ENCODE data around the gene CCDC187.

Gene CCDC187

GRCh38 chr9:136262671-136263178 is 41.2 kb downstream of the CCDC187 start:
- H3K4me1 ChIP-seq (ENCODE audit: control insufficient read depth, low read length) = peaks cover 10% of the 10 kb centered on the region
- H3K36me3 ChIP-seq (ENCODE audit: control insufficient read depth, low read length) = no peaks in the 10 kb centered on the region
- no peaks in the 10 kb centered on the region for H3K27me3 ChIP-seq (ENCODE audit: control insufficient read depth, low read length)
- H3K4me2 ChIP-seq (ENCODE audit: low read length) = no peak overlapping the region
- H4K20me1 ChIP-seq (ENCODE audit: control insufficient read depth, insufficient read depth, low read depth, low read length) = no peaks in the 10 kb centered on the region
- no peak overlapping the region for H3K27ac ChIP-seq (ENCODE audit: low read depth, low read length)
- no peak overlapping the region for H3K4me3 ChIP-seq (ENCODE audit: low read length)
- H3F3A ChIP-seq (ENCODE audit: control insufficient read depth, insufficient read depth) = no peaks in the 10 kb centered on the region
- H3K9me2 ChIP-seq (replicated peaks; ENCODE audit: control insufficient read depth, low read length) = no peaks in the 10 kb centered on the region
- H3K9me3 ChIP-seq (ENCODE audit: control insufficient read depth, insufficient read depth, low read length) = no peaks in the 10 kb centered on the region
- no peaks in the 10 kb centered on the region for H3K79me2 ChIP-seq (ENCODE audit: control insufficient read depth, low read length)
- TF ChIP-seq, protein P1, sequence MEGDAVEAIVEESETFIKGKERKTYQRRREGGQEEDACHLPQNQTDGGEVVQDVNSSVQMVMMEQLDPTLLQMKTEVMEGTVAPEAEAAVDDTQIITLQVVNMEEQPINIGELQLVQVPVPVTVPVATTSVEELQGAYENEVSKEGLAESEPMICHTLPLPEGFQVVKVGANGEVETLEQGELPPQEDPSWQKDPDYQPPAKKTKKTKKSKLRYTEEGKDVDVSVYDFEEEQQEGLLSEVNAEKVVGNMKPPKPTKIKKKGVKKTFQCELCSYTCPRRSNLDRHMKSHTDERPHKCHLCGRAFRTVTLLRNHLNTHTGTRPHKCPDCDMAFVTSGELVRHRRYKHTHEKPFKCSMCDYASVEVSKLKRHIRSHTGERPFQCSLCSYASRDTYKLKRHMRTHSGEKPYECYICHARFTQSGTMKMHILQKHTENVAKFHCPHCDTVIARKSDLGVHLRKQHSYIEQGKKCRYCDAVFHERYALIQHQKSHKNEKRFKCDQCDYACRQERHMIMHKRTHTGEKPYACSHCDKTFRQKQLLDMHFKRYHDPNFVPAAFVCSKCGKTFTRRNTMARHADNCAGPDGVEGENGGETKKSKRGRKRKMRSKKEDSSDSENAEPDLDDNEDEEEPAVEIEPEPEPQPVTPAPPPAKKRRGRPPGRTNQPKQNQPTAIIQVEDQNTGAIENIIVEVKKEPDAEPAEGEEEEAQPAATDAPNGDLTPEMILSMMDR (IDR thresholded peaks at IDR 0.05; ENCODE audit: low read depth, low read length, poor library complexity, severe bottlenecking) = no peak
- no peak for TF ChIP-seq EZH2phosphoT487 (IDR thresholded peaks at IDR 0.05; ENCODE audit: borderline replicate concordance, low read length)

GRCh38 chr9:136261686-136262430 is 42.0 kb downstream of the CCDC187 start:
- H3K27ac ChIP-seq (ENCODE audit: low read depth, low read length) = no peak overlapping the region
- H3K79me2 ChIP-seq (ENCODE audit: control insufficient read depth, low read length) = no peaks in the 10 kb centered on the region
- H3K9me3 ChIP-seq (ENCODE audit: control insufficient read depth, insufficient read depth, low read length) = no peaks in the 10 kb centered on the region
- H3K9me2 ChIP-seq (replicated peaks; ENCODE audit: control insufficient read depth, low read length) = no peaks in the 10 kb centered on the region
- H3K27me3 ChIP-seq (ENCODE audit: control insufficient read depth, low read length) = no peaks in the 10 kb centered on the region
- H3F3A ChIP-seq (ENCODE audit: control insufficient read depth, insufficient read depth) = no peaks in the 10 kb centered on the region
- peaks cover 4% of the 10 kb centered on the region for H3K4me1 ChIP-seq (ENCODE audit: control insufficient read depth, low read length)
- TF ChIP-seq, protein P1 (IDR thresholded peaks at IDR 0.05; ENCODE audit: low read depth, low read length, poor library complexity, severe bottlenecking) = no peak
- no peak for TF ChIP-seq EZH2phosphoT487 (IDR thresholded peaks at IDR 0.05; ENCODE audit: borderline replicate concordance, low read length)
- no peaks in the 10 kb centered on the region for H4K20me1 ChIP-seq (ENCODE audit: control insufficient read depth, insufficient read depth, low read depth, low read length)
- H3K4me2 ChIP-seq (ENCODE audit: low read length) = no peak overlapping the region
- no peaks in the 10 kb centered on the region for H3K36me3 ChIP-seq (ENCODE audit: control insufficient read depth, low read length)
- H3K4me3 ChIP-seq (ENCODE audit: low read length) = no peak overlapping the region

- H3K79me2 ChIP-seq (ENCODE audit: control insufficient read depth, low read length) = no peaks in the 10 kb centered on the region
- H3K27ac ChIP-seq (ENCODE audit: low read depth, low read length) = no peak overlapping the region
- no peaks in the 10 kb centered on the region for H3F3A ChIP-seq (ENCODE audit: control insufficient read depth, insufficient read depth)
- TF ChIP-seq EZH2phosphoT487 (IDR thresholded peaks at IDR 0.05; ENCODE audit: borderline replicate concordance, low read length) = no peak
- TF ChIP-seq, protein P1 (IDR thresholded peaks at IDR 0.05; ENCODE audit: low read depth, low read length, poor library complexity, severe bottlenecking) = no peak
- no peaks in the 10 kb centered on the region for H3K9me3 ChIP-seq (ENCODE audit: control insufficient read depth, insufficient read depth, low read length)
- H3K4me3 ChIP-seq (ENCODE audit: low read length) = no peak overlapping the region
- H4K20me1 ChIP-seq (ENCODE audit: control insufficient read depth, insufficient read depth, low read depth, low read length) = no peaks in the 10 kb centered on the region
- H3K27me3 ChIP-seq (ENCODE audit: control insufficient read depth, low read length) = no peaks in the 10 kb centered on the region
- H3K4me1 ChIP-seq (ENCODE audit: control insufficient read depth, low read length) = no peaks in the 10 kb centered on the region
- H3K36me3 ChIP-seq (ENCODE audit: control insufficient read depth, low read length) = no peaks in the 10 kb centered on the region
- H3K4me2 ChIP-seq (ENCODE audit: low read length) = no peak overlapping the region
- H3K9me2 ChIP-seq (replicated peaks; ENCODE audit: control insufficient read depth, low read length) = no peaks in the 10 kb centered on the region
Observed at GRCh38 chr9:136260936-136261472, 42.9 kb downstream of the CCDC187 start.
